GM18868 (cell line): ENCODE data around the gene MAPK7.

Source experiments
- ATAC-seq: cut with Tn5 transposase; IDR thresholded peaks from one replicate; pipeline ENCODE4 v1.9.1; 2021; ENCODE audit warnings: mild to moderate bottlenecking, moderate library complexity; ENCODE audit not compliant: unreplicated experiment

MAPK7 gene

DNA sequence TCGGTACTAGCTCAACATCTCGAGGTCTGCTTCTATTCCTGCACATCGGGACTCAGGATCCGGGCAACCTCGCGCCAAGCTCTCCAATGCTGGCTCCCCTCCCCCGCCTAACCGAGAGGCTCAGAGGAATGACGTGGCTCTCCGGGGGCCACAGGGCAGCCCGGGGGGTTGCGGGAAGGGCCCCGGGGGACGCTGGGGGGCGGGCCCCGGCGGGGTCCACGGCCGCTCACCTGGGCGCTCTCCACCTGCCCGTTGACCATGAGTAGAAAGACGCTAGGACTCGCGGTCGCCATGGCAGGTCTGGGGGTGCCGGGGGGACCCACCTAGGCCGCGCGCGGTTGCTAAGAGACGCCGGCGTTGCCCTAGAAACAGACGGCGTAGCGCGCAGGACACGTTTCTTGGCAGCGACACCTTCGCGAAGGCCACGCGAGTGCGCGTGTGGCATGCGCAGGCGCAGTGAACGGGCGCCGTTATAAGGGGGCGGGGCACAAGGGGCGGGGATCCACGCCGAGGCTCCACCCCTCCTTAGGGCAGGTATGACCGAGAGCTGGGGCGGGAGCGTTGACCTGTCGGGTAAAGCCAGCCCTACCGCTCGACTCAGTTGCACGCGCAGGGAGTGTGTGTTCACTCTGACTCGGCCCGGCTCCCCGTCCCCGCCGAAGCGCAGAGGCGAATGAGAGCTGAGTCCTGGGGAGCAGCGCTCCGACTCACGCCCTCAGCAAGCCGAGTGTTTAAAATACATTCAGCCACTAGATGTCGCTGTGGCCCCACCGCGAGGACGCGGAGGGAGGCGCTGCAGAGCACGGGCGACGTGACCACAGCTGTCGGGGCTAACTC lies 15.8 kb upstream of the MAPK7 start, which contains the start of gene B9D1:
Gene B9D1, minus strand, starts transcription at position 447 of the 837 bp plus-strand sequence. Its CDS starts 154 bp downstream, at position 293.
- peak; percentile 82 for ATAC-seq

DNA sequence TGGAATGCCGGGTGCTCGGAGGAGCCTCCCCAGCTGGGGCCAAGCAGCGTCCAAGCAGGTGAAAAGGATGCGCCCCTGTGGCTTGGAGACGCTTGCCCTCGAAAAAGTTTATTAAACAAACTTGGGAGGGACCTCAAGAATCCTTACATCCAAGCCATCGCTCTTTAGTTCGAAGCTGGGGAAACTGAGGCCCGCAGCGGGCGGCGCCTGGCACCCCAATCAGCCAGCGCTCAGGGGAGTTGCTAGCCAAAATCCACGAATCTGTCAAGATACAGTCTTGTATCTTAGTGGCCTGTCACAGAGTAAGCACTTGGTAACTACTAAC lies 15.2 kb upstream of the MAPK7 start:
- no peak for ATAC-seq

GRCh38 chr17:19363460-19364035 lies 14.8 kb upstream of the MAPK7 start:
- no peak for ATAC-seq

DNA sequence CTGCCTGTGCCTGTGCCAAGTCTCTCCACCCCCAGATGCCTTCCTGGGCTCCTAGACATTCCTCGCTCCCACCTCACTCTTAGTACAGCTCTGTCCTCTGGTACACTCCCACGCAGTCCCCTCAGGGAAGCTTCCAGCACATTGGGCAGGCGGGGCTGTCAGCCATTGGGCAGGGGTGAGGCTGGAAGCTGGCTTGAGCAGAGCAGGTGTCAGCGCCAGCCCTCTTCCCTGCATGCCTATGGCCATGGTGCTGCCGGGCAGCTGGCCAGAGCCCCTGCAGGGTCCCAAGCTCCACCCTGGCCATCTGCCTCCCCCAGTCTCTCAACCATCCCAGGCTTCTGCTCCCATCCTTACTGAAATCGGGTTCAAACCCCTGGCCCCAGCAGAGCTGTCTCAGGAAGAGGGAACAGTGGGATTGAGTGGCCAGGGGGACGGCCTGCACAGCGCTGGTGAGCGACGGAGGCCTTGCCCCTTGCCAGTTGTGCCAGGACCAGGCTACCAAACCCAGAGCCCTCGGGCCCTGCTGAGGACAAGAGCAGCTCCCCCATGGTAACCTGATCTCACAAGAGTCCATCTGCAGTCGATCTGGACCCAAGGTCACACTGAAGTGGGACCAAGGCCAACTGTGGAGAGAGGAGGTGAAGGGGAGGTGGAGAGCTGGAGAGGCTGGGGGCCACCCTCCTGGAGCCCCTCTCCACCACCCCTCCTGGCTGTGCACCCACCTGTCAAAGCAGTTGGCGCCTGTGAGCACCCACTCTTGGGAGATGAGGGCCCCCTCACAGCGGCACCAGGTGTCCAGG lies 13.4 kb upstream of the MAPK7 start:
- ATAC-seq: no peak

GRCh38 chr17:19365499-19365817 lies 12.8 kb upstream of the MAPK7 start:
- ATAC-seq: no peak

- ATAC-seq: no peak
Measured at GRCh38 chr17:19365833-19366636, 12.3 kb upstream of the MAPK7 start.

DNA sequence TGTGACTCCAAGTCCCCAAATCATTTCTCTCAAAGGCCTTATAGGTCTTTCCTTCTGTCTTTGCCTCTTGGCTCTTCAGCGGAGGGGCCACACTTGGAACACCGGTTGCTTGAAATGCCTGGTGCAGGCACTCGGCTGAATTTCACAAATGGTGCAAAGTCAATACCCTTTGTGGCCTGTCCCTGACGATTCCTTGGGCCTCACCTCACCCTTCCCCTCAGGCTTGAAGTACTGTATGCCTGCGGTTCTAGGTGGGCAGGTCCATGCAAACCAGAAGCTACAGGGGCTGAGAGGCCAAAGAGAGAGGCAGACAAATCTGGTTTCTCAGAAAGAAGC lies 11.7 kb upstream of the MAPK7 start:
- no peak for ATAC-seq

- ATAC-seq: no peak
Measured at GRCh38 chr17:19368229-19368628, 10.1 kb upstream of the MAPK7 start.

DNA sequence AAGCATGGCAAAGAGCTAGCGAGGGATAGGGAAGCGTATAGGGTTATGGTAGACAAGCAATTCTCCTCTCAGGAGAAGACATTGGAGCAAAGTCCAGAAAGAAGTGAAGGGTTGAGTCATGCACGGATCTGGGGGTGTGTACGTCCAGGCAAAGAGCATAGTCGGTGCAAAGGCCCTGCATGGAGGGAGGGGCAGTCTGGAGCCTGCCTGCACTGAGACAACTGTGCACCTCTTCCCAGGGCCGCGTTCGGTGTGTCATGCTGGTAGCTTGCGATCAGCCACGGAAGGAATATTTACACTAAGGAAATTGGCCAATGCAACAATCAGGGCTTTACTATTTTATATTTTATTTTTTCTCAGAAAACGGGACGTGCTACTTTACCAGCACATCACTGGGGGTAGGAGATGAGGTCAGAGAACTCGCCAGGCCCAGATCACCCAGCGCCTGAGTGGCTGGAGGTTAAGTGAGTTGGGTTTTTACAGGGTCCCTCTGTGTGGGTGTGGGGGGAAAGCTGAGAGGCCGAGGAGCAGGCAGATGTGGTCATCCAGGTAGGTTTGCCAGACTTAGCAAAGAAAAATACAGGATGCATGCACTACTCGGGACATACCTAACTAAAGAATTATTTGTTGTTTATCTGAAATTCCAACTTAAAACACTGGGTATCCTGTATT lies 9.1 kb upstream of the MAPK7 start:
- ATAC-seq: no peak

DNA sequence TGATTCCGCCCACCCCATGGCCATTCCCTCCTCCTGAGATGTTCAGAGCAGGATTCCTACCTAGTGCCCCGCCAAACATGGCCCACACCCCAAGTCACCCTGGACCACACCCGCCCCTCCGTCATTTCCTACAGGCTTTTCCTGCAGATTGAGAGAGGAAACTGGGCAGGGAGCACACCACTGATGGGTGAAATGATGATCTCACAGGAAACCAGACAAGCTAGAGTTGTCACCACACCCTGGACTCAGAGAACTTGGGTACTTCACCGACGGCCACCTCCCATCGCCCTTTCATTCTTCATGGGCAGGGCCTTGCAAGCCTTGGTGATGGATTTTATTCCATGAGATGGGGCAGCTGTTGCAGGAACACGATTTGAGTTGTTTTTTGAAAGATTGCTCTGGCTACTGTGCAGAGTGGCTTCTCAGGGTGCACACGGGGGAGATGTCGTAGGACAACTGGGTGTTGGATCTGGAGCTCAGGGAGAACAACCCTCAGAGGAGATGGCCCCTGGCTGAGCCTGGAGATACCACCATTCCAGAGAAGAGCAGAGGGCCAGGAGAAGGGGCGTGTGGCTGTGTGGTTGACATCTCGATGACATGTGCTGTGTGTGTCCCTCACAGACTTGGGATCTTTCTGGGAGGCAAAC lies 8.3 kb upstream of the MAPK7 start:
- ATAC-seq: no peak

- no peak for ATAC-seq
Measured at GRCh38 chr17:19370493-19370960, 7.8 kb upstream of the MAPK7 start.

- no peak for ATAC-seq
Measured at GRCh38 chr17:19371259-19372010, 6.9 kb upstream of the MAPK7 start.

- ATAC-seq: no peak
Measured at GRCh38 chr17:19372011-19372370, 6.3 kb upstream of the MAPK7 start.

- no peak for ATAC-seq
Measured at GRCh38 chr17:19372439-19372838, 5.9 kb upstream of the MAPK7 start.

GRCh38 chr17:19372866-19373504 lies 5.3 kb upstream of the MAPK7 start:
- ATAC-seq: no peak

GRCh38 chr17:19374136-19374535 lies 4.2 kb upstream of the MAPK7 start:
- ATAC-seq: no peak

GRCh38 chr17:19375732-19376131 lies 2.6 kb upstream of the MAPK7 start:
- ATAC-seq: no peak

DNA sequence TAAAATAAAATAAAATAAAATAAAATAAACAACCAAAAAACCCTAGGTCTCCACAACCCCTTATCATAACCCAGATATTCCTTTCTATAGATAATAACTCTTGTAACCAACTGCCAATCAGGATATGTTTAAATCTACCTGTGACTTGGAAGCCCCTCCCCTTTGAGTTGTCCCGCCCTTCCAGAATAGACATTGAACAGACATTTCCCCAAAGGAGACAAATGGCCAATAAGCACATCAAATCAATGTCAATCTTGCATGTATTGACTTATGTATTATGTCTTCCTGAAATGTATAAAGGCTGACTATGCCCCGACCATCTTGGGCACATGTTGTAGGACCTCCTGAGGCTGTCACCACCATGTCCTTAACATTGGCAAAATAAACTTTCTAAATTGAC lies 1.5 kb upstream of the MAPK7 start:
- no peak for ATAC-seq
